SK-N-SH treated with all-trans-retinoic acid at 6 μM for 48 hours (cell line): ENCODE results near the gene SH3RF2.

Source experiments
- ATAC-seq: fragments of 200-7000 bp; cut with Tn5 transposase; 3 replicates; pipeline ENCODE4 v1.9.1; 2020; ENCODE audit warnings: mild to moderate bottlenecking, moderate library complexity
- ARNTL ChIP-seq: fragments of 450-650 bp; formaldehyde crosslinking; IDR thresholded peaks from 2 replicates; pipeline ENCODE4 v1.5.0; 2020; ENCODE audit warnings: low read depth, mild to moderate bottlenecking, moderate library complexity, borderline replicate concordance
- BACH2 ChIP-seq: fragments of 250-450 bp; sonication (Bioruptor Pico); IDR thresholded peaks from 2 replicates; pipeline ENCODE4 v1.9.0; 2021; ENCODE audit warnings: mild to moderate bottlenecking, borderline replicate concordance
- CREB5 ChIP-seq: fragments of 250-450 bp; sonication (Bioruptor Pico); IDR thresholded peaks from 2 replicates; pipeline ENCODE4 v1.5.1; 2020; ENCODE audit warnings: low read depth, mild to moderate bottlenecking, moderate library complexity
- CSDC2 ChIP-seq: fragments of 250-450 bp; sonication (Bioruptor Pico); IDR thresholded peaks from 2 replicates; pipeline ENCODE4 v1.5.0; 2020; ENCODE audit warnings: mild to moderate bottlenecking, moderate library complexity
- CSRNP3 ChIP-seq: fragments of 250-450 bp; sonication (Bioruptor Pico); IDR thresholded peaks from 2 replicates; pipeline ENCODE4 v1.5.1; 2021; ENCODE audit warnings: mild to moderate bottlenecking, moderate library complexity
- ESRRG ChIP-seq: fragments of 250-450 bp; sonication (Bioruptor Pico); IDR thresholded peaks from 2 replicates; pipeline ENCODE4 v1.6.1; 2021; ENCODE audit warnings: mild to moderate bottlenecking
- GLIS3 ChIP-seq: fragments of 250-450 bp; sonication (Bioruptor Pico); IDR thresholded peaks from 2 replicates; pipeline ENCODE4 v1.5.0; 2020; ENCODE audit warnings: mild to moderate bottlenecking, moderate library complexity
- ISL1 ChIP-seq: fragments of 250-450 bp; sonication (Bioruptor Pico); IDR thresholded peaks from 2 replicates; pipeline ENCODE4 v2.1.2; 2022; ENCODE audit warnings: mild to moderate bottlenecking, moderate library complexity
- OSR1 ChIP-seq: fragments of 250-450 bp; sonication (Bioruptor Pico); IDR thresholded peaks from 2 replicates; pipeline ENCODE4 v1.8.0; 2022; ENCODE audit warnings: moderate library complexity, mild to moderate bottlenecking, inconsistent platforms
- PATZ1 ChIP-seq: fragments of 250-450 bp; sonication (Bioruptor Pico); IDR thresholded peaks from 2 replicates; pipeline ENCODE4 v1.8.0; 2020; ENCODE audit warnings: mild to moderate bottlenecking, moderate library complexity, borderline replicate concordance
- POU6F1 ChIP-seq: fragments of 250-450 bp; sonication (Bioruptor Pico); IDR thresholded peaks from 2 replicates; pipeline ENCODE4 v1.8.0; 2021; ENCODE audit warnings: low read depth, mild to moderate bottlenecking, moderate library complexity, borderline replicate concordance
- PPARA ChIP-seq: fragments of 250-450 bp; sonication (Bioruptor Pico); IDR thresholded peaks from 2 replicates; pipeline ENCODE4 v1.5.0; 2020; ENCODE audit warnings: mild to moderate bottlenecking, borderline replicate concordance
- SNAI2 ChIP-seq: fragments of 250-450 bp; sonication (Bioruptor Pico); IDR thresholded peaks from 2 replicates; pipeline ENCODE4 v1.5.0; 2020; ENCODE audit warnings: mild to moderate bottlenecking, moderate library complexity
- TCF4 ChIP-seq: fragments of 250-450 bp; sonication (Bioruptor Pico); IDR thresholded peaks from 2 replicates; pipeline ENCODE4 v1.8.0; 2021; ENCODE audit warnings: mild to moderate bottlenecking, moderate library complexity, borderline replicate concordance
- TOX ChIP-seq: fragments of 250-450 bp; sonication (Bioruptor Pico); IDR thresholded peaks from 2 replicates; pipeline ENCODE4 v1.8.0; 2021; ENCODE audit warnings: mild to moderate bottlenecking, moderate library complexity, borderline replicate concordance
- TSHZ2 ChIP-seq: fragments of 250-450 bp; sonication (Bioruptor Pico); IDR thresholded peaks from 2 replicates; pipeline ENCODE4 v1.5.0; 2020; ENCODE audit warnings: mild to moderate bottlenecking, moderate library complexity
- ZC3H10 ChIP-seq: fragments of 250-450 bp; sonication (Bioruptor Pico); IDR thresholded peaks from 2 replicates; pipeline ENCODE4 v1.5.1; 2021; ENCODE audit warnings: mild to moderate bottlenecking, moderate library complexity
- ZFP3 ChIP-seq: fragments of 250-450 bp; sonication (Bioruptor Pico); IDR thresholded peaks from 2 replicates; pipeline ENCODE4 v1.5.0; 2020; ENCODE audit warnings: mild to moderate bottlenecking, moderate library complexity
- ZNF565 ChIP-seq: fragments of 450-650 bp; formaldehyde crosslinking; conservative IDR thresholded peaks from 2 replicates; pipeline ENCODE4 v1.5.0; 2020; ENCODE audit warnings: low read depth, mild to moderate bottlenecking, moderate library complexity
- ZNF70 ChIP-seq: fragments of 450-650 bp; formaldehyde crosslinking; IDR thresholded peaks from 2 replicates; pipeline ENCODE4 v1.5.0; 2020; ENCODE audit warnings: mild to moderate bottlenecking, moderate library complexity

Gene SH3RF2

GRCh38 chr5:145942749-145943148 lies 6.4 kb downstream of the SH3RF2 start:
- no peak for ATAC-seq
- TF ChIP-seq ZC3H10 (CRISPR knock-in tag): no peak
- TF ChIP-seq ESRRG (CRISPR knock-in tag): no peak
- TF ChIP-seq ARNTL (CRISPR knock-in tag): no peak
- no peak for TF ChIP-seq ZNF70 (CRISPR knock-in tag)
- no peak for TF ChIP-seq ZFP3 (CRISPR knock-in tag)
- no peak for TF ChIP-seq POU6F1 (CRISPR knock-in tag)
- TF ChIP-seq CREB5 (CRISPR knock-in tag): no peak
- no peak for TF ChIP-seq ISL1 (CRISPR knock-in tag)
- no peak for TF ChIP-seq PATZ1
- TF ChIP-seq ZNF565: no peak
- TF ChIP-seq PPARA (CRISPR knock-in tag): no peak

- TF ChIP-seq ZNF70 (CRISPR knock-in tag) (no peak), TSHZ2 (CRISPR knock-in tag) (no peak), CSRNP3 (no peak), ESRRG (CRISPR knock-in tag) (no peak), TOX (no peak), PPARA (CRISPR knock-in tag) (no peak), CREB5 (CRISPR knock-in tag) (no peak), GLIS3 (no peak), ISL1 (CRISPR knock-in tag) (no peak), SNAI2 (no peak), ZC3H10 (CRISPR knock-in tag) (no peak), PATZ1 (no peak), ZFP3 (CRISPR knock-in tag) (no peak), OSR1 (CRISPR knock-in tag) (no peak), TCF4 (no peak), ZNF565 (no peak), BACH2 (CRISPR knock-in tag) (no peak), CSDC2 (CRISPR knock-in tag) (no peak)
- no peak for ATAC-seq
These were observed 7.3 kb downstream of the SH3RF2 start for GRCh38 chr5:145943674-145944121.
